NCI-H1048 (cell line): Measurements from ENCODE around the gene MCU.
"Not testable (repeated sequence)": the region's sequence is repeated elsewhere in the genome, so short reads cannot be mapped to it uniquely, and the experiment has no call there.

Source experiments
- DNase-seq: peaks from one replicate; lab custom pipeline; 2025; lab: John Stamatoyannopoulos, UW

The MCU gene

DNA sequence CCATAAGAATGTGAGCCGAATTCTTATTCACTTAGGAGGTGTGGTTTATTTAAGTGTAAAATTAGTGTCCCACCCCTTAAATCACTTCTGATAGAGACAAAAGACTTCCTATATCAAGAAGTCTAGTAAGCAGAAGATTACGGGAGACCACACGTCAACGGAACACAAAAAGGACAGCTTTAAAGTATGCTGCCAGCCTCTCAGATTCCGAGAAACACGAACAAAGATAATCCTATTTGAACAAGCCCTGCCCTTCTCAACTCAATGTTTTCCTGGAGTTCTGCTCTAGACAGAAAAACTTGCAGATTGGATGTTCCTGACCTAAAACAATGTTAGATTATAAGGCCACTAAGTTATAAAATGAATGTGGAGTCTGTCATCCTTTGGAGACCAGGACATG lies 4.9 kb upstream of the MCU start:
- no peak for DNase-seq

DNA sequence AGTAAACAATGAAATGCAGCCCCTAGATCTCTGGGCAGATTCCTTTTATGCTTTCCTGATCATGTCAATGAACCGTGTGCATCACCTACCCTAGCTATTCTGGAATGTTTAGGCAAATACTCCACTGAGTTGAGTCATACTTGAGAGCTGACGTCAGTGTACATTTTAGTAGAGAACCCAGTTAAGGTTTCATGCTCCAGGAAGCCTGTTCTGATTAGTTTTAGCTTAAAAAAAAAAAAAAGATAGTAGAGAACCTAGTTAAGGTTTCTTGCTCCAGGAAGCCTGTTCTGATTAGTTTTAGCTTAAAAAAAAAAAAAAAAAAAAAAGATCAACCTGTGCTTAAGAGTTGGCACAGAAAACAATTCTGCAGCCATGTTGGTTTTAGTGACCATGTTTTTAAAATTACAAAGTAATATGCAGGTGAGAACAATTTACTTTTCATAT lies 3.7 kb upstream of the MCU start:
- DNase-seq = no peak

DNA sequence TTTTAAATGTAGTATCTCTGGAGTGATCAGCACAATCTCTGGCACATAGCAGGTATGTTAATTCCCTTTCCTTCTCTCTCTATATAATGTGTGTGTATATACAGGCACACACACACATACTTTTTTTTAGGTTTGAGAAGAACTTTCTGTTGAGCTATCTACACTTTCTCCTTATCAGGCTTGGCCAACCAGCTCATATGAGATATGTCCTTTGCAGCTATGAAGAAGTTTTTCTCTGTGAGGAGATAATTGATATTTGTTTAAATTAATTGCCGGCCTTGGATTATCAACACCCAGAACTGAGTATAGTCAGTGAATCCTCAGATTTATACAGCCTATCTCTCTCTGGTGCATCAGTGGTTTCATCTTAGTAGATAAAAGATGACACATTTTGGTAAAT lies 2.3 kb upstream of the MCU start:
- no peak for DNase-seq

DNA sequence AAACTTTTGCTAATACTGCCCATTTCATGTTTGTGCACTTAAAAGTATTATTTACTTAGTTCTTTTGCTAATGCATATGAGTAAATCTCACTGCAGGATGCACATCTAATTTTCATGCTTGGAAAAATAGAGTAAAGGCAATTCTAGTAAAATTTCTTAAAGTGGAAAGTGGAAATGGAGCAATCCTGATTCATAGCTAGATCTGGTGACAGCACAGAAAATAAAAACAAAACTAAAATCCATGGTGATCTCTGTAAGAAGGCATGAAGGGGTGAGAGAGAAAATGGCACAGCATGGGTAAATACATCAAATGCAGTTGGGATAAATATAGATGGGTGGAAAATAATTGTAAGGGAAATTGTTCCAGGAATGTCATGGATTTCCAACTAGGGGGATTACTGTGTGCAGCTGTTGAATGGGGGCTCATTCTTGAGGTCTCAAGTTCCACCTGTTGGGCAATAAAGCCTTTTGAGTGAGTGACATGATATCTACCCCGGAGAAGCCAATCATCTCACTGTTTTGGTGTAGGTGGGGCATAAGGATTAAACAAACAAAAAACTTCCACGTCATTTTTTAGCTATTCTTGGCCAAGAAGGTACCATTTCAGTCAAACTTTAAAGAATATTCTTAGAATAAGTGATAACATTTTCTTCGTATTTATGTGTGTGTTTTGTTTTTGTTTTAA lies 1.7 kb upstream of the MCU start:
- DNase-seq = no peak

DNA sequence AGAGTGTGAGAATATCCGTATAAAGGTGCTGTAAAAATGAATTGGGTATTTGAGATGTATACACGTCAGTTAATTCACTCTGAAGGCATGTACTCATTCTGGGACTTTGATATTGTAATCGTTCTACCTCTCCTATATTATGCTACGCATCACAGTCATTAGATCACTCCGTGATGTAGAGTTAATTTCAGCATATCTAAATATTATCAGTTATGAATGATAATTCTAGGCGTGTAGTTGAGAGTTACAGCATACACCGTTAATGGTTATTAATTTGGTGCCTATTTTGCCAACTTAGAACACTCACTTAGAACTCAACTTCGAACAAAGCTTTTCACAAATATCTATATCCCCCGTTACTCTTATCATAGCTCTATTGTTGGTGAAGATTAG lies 477 bp upstream of the MCU start:
- DNase-seq = no peak

DNA sequence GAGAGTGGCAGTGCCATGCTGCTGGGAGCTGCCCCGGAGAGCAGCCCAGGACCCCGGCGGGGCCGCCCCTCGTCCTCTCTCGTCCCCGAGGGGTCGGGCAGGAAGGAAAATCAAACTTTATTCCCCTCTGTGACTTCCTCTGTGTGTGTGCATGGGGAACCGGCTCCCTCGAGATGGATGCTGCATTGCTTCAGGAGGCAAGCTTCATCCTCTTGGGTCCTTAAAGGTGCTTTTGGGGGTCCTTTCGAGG lies 726 bp downstream of the MCU start:
- no peak for DNase-seq

DNA sequence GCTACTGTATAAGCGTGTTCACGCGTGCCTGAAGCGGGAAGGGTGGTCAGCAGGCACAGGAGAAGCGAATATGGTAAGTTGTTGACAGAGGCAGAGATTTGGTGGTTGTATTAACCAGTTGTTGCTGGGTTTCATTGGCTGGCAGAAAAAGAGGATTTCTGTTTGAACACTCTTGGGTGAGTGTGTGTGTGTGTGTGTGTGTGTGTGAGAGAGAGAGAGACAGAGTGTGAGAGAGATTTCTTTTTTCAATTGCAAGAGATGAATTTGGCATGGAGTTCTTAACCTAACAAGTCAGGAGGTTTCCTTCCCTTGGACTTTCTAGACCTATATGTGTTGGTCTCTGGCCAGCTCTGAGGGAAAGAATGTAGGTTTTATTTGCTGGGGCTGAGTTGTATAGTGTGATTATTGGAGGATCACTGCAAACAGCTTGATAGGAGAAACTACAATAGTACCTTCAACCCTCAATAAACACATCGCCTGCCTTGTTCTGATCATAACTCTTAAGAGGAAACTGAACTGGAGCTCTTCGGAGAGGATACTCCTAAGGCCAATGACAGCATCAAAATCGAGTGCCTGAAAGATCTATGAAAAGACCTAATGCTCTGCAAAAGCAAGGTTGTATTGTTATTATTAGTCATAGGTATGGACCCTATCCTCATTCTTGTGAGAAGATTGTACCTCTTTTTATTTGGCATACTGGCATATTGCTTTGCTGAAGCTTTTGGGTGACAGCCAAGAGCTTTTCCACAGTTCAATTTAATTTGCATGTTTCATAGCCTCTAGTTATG lies 1.2 kb downstream of the MCU start:
- DNase-seq = peak; percentile 48

DNA sequence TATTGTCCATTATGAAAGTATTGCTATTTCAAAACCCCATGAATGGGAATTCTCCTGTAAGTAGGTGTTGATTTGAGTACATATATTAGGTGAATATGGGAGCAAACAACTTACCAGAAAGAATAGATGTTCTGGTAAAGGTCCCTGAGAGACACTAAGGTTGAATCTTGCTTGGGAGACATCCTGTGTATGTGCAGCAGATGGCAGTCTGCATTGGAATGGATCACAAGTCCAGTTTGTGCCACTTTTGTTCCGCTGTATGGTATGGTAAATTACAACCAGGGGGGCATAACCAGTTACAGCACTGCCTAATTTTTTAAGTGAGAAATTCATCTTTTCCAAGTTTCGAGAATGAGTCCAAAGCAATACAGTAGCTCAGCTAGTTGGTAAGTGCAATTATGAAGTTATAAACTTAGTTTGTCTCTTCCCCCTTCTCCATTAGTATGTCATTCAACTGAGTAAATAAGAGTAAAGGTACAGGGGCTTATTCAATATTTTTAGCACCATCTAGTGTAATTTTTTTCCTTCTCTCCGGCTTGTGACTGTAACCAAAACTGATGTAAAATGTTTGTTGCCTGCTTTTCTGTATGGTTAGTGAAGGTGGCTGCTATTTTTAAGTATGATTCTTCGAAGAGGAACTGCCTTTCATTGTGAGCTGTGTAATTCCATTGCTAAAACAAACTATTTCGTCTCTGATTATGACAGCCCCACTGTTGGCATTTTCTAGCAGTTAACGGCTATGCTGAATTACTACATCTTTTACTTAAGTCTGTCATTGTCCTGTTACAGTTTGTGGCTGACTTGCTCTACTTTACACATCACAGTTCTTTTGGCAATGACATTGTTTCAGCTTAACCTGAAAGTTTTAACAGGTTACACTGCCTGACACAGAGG lies 2.8 kb downstream of the MCU start:
- no peak for DNase-seq

DNA sequence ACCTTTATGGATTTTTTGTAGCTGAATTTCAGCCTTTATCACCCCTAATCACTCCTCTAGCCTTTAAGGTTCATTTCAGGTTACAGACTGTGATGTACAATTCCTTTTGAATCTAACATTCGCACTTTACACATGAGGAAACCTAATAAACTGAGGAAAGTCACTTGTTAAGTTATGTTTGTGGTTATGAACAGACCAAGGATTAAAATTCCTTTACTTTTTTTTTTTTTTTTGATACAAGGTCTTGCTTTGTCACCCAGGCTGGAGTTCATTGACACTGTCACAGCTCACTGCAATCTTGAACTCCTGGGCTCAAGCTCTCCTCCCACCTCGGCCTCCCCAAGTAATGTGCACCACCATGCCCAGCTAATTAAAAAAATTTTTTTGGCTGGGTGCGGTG lies 3.6 kb downstream of the MCU start:
- no peak for DNase-seq

DNA sequence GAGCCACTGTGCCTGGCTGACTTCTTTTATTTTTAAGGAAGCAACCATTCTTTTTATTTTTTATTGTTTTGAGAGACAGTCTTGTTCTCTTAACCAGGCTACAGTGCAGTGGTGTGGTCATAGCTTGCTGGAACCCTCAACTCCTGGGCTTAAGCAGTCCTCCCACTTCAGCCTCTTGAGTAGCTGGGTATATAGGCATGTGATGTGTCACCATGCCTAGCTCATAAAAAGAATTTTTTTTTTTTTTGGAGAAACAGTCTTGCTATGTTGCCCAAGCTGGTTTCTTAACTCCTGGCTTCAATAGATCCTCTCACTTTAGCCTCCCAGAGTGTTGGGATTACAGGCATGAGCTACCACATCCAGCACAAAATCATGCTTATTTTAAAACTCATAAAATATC lies 5.8 kb downstream of the MCU start:
- DNase-seq = no peak

DNA sequence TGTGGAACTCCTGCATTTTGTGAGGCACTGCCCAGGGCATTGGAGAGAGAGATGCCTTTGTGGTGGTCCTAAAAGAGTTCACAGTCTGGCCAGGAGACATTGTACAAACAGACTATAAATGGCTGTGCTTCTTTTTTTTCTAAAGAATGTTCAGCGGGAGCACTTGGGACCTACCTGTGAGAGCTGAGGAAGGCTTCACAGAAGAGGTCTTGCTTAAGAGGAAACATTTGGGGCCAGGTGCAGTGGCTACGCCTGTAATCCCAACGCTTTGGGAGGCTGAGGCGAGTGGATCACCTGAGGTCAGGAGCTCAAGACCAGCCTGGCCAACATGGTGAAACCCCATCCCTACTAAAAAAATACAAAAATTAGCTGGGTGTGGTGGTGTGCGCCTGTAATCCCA lies 10.5 kb downstream of the MCU start:
- not testable (repeated sequence) for DNase-seq

DNA sequence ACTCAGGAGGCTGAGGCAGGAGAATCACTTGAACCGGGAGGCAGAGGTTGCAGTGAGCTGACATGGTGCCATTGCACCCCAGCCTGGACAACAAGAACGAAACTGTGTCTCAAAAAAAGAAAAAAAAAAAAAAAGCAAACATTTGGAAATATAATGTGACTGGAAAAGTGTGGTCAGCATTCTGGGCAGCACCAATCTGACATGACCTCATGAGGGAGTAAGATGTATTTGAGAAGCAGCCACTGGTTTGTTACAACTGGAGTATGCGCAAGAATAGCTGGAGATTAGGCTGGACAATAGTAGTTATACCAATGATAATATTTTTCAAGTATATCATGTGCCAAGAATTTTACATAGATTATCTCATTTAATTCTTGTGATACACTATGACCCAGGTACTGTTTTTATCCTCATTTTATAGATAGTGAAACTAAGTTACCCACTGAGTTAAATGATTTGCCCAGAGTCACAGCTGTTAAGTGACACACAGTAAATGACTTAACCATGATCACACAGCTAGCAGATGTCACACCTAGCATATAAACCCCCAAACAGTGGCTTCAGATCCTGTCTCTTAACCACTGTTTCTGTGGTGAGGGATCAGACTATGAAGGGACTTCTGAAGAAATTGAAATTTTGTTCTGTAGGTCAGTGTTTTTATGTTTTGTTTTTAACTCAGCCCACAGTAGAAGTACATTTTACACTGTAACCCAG lies 11.1 kb downstream of the MCU start:
- DNase-seq = no peak

DNA sequence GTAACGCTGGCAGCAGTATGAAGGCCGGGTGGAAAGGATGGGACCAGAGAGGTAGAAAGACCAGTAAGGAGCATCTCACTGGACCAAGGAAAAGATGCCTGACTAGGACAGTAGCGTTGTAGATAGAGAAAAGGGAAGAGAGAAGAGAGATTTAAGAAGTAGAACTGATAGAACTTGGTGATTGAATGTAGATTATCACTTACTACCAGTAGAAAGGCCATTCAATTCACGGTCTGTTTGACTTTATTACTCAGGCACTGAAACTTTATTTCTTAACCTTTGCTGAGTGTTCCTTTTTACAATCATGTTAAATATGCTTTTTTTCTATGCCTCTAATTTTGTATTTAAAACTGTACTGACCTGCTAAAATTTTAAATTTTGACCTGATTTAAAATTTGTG lies 12.2 kb downstream of the MCU start:
- DNase-seq = no peak

DNA sequence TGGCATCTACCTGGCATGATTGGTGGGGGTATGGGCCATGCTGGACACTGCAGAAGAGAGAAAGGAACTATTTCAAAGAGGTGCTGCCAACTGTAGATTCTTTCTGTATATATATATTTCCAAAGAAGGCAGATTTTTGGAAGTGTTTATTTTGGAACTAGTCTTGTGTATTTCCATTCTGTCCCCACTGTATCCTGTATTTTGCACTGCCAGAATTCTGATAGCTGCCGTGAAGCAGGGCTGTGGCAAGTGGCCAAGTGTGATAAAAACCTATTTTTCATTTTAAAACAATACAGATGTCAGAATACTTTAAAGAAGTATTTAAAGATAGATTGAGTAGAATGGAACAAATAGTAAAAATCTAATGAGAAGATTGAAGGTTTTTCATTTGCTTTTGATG lies 17.1 kb downstream of the MCU start:
- DNase-seq = no peak

DNA sequence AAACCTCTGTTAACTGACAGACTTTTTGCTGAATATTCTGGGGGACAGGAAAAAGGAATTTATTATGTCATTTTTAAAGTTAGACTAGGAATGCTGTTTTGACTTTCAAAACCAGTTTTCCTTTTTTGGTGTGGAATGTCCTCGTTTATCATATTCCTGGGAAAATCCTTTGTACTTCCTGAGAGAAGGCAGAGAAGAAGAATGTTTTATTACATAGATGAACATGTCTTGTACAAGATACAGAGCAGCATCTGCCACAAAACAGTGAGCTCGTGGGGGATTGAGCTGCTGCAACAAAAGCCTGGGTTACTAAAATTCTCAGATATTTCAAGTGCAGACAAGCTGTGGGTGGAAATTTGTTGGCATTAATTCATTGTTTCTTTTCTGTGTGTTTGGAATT lies 20.2 kb downstream of the MCU start:
- no peak for DNase-seq

DNA sequence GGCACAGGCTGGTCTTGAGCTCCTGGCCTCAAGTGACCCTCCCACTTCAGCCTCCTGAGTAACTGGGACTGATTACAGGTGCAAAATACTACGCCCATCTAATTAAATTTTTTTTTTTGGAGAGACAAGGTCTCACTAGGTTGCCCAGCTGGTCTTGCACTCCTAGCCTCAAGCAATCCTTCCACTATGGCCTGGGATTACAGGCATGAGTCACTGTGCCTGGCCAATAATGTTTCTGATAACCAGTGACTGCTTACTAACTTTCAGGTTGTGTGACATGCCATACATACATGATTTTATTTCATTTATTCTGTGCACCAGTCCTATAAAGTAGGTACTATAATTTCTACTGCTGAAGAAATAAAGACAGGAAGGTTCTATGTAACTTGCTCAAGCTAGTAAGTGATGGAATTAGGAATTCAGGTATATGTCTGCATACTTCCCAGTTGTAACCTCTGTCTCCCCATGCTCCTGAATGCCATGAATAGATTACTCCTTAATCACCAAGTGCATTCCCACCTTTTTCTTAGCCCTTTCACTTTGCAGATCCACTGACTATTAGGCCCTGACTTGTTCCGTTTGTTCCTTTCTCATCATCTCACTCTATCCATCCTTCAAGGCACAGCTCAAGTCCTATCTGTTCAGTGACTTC lies 28.1 kb downstream of the MCU start:
- no peak for DNase-seq

DNA sequence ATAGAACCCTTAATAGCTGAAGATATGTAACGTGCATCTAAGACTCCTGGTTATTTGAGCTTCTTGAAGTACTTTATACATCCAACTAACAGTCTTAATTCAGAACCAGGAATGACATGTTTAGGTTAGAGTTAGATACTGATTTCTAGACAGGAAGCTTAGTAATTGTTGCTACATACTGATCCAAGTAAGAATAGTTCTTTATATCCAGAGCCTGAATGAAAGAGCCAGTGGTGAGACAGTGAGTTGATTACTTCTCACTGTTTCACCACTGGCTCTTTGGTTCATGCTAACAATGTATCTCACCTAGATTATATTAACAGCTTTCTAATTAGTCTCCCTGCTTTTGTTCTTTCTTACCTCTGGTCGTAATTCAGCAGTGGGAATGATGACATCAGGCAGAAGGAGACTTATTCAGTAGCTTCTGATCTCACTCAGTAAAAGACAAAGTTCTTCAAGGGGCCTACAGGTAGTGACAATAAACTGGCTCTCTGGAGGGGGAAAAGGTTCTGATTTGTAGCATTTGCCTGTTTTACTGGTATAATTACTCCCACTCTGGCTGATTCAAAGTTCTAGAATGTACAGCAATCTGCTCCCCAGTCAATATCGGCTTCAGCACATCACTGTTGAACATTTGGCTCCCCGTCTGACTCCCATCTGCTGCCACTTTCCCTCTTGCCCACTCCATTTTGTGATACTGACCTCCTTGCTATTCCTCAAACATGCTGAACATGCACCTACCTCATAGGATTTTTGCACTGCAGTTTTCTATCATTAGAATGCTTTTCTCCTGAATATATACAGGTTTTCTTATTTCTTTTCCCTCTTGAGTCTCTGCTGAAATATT lies 29.1 kb downstream of the MCU start:
- DNase-seq = no peak

DNA sequence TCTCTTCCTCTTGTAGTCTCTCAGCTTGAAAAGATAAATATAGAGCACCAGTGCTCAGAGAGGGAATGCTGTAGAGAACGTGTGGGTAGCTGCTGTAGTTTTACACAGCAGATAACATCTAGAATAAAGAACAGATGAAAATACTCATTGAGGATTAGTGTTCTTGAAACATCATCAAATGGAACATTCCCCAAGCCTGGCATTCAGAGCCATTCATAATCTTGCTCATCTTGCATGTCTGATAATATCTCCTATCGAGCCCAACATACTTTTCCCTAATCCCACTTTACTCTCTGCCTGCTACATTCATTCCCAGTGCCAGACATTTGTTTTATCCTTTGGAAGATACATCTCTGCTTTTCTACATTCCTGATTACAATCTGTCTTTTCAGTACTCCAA lies 35.2 kb downstream of the MCU start:
- DNase-seq = no peak

DNA sequence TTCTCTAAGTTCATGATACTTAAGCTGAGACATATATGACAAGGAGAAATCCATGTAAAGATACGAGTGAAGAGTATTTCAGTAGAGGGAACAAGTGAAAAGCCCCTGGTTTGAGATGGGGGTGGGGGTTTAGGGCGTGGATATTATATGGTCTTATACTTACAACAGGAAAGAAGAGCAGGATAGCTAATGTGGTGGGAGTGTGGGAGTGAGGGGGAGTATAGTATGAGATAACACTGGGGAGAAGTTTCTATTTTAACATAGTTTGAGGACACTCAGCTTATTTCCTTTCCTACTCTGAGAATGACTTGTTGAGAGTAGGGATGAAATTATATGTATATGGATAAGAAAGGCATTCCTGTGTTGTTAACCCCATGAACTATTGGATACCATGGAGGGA lies 36.5 kb downstream of the MCU start:
- no peak for DNase-seq

DNA sequence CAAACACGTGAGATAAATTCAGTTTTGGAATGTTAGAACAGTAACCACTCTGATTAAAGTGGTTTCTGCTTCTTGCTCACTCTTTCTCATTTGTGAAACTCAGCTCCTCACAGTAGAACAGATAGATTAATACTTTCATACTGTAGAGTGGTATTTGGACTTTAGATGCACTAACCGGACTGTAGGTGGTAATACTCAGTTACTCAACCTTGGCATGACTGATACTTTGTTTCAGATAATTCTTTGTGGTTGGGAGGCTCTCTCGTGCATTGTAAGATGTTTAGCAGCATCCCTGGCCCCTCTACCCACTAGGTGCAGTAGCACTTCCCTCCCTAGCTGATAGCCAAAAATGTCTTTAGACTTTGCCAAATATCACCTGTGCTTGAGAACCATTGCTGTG lies 37.6 kb downstream of the MCU start:
- DNase-seq = no peak

DNA sequence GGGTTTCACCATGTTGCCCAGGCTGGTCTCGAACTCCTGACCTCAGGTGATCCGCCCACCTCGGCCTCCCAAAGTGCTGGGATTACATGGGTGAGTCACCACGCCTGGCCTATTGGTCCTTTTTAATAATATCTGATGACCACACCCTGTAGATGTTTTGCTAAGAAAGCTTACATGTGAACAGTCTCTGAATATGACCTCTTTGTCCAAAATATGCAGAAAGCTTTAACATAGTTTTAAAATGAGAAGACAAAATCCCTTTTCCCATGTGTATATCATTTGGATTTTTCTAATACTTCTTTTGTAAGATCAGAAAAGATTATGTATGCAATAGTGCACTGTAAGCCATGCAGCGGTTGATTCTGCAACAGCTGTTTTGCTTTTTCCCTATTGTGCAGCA lies 38.5 kb downstream of the MCU start:
- DNase-seq = no peak
